Endothelial cell of umbilical vein (primary cell): ENCODE results near the gene SAYSD1. TPM values are rescaled to one million over a fixed set of nuclear protein-coding genes. Genes with fewer than 3 reads are reported as not detected.

ENCODE experiments used
- BruUV-seq: library from RNA; stranded (reverse); fragments of 400-500 nt; replicated peaks from 2 replicates; lab custom pipeline; 2021; lab: Mats Ljungman, UMichigan
- CTCF ChIA-PET: fragments of 300-600, 350-600 bp; sonication (Branson Sonifier 250); formaldehyde crosslinking; loops from one replicate; lab custom pipeline; 2021; ENCODE audit warnings: antibody characterized with exemption, inconsistent platforms; lab: Charles Lee
- POLR2A ChIA-PET: fragments of 300-600, 350-600 bp; sonication (Branson Sonifier 250); formaldehyde crosslinking; loops from one replicate; lab custom pipeline; 2021; ENCODE audit warnings: antibody characterized with exemption, inconsistent platforms; lab: Charles Lee
- DNase-seq: peaks from one replicate; pipeline ENCODE4 v3.0.0-alpha.2; 2011; ENCODE audit warnings: low read depth, low spot score
- FAIRE-seq: peaks from 2 replicates; lab custom pipeline; 2011; peaks lifted over from hg19 to GRCh38; lab: Jason Lieb, UNC
- H2AFZ ChIP-seq: 2 replicates; pipeline ENCODE4 v1.6.0; 2012; ENCODE audit warnings: low read depth, low read length, control low read depth, inconsistent platforms
- H3K27ac ChIP-seq: 2 replicates; pipeline ENCODE4 v1.5.1; 2011; ENCODE audit warnings: low read depth, mild to moderate bottlenecking, control low read depth, low read length, moderate library complexity; ENCODE audit not compliant: insufficient read depth
- H3K27me3 ChIP-seq, 2 experiments: 2 replicates each; pipeline versions ENCODE4 v1.6.0 to v1.6.1; 2011; ENCODE audit warnings: low read length in 2 of 2, mixed read lengths in 1 of 2; ENCODE audit not compliant: control insufficient read depth in 2 of 2, insufficient read depth in 2 of 2
- H3K36me3 ChIP-seq, 2 experiments: 2 replicates in 1 of 2; 3 replicates in 1 of 2; pipeline ENCODE4 v1.5.1; 2011; ENCODE audit warnings: low read length in 2 of 2, mild to moderate bottlenecking in 1 of 2, moderate library complexity in 1 of 2; ENCODE audit not compliant: control insufficient read depth in 2 of 2, insufficient read depth in 2 of 2; ENCODE audit errors: extremely low read depth in 1 of 2
- H3K4me1 ChIP-seq: 3 replicates; pipeline ENCODE4 v1.5.1; 2011; ENCODE audit warnings: mild to moderate bottlenecking, low read length; ENCODE audit not compliant: control insufficient read depth, insufficient read depth; ENCODE audit errors: extremely low read depth
- H3K4me2 ChIP-seq: 2 replicates; pipeline ENCODE4 v1.6.1; 2011; ENCODE audit warnings: low read length, control low read depth, mixed read lengths; ENCODE audit not compliant: insufficient read depth
- H3K4me3 ChIP-seq, 3 experiments: fragments of 200-600 bp in 1 of 3; sonication (generic), shearing (Covaris generic) in 1 of 3; replicated peaks in 1 of 3; 2 replicates each; pipeline ENCODE4 v1.5.1; 2011 to 2016; ENCODE audit warnings: control low read depth in 3 of 3, low read length in 3 of 3, mild to moderate bottlenecking in 2 of 3, inconsistent platforms in 1 of 3, low read depth in 1 of 3, moderate library complexity in 1 of 3; ENCODE audit not compliant: insufficient read depth in 1 of 3
- H3K79me2 ChIP-seq: 2 replicates; pipeline ENCODE4 v1.6.0; 2012; ENCODE audit warnings: low read length, inconsistent platforms; ENCODE audit not compliant: control insufficient read depth, insufficient read depth
- H3K9ac ChIP-seq: replicated peaks from 2 replicates; pipeline ENCODE3; 2011; ENCODE audit warnings: low read length, control low read depth; ENCODE audit not compliant: insufficient read depth; ENCODE audit errors: extremely low read depth
- H3K9me1 ChIP-seq: replicated peaks from 3 replicates; pipeline ENCODE4 v1.6.0; 2011; ENCODE audit warnings: mild to moderate bottlenecking, low read length; ENCODE audit not compliant: control insufficient read depth, insufficient read depth; ENCODE audit errors: extremely low read depth
- H3K9me3 ChIP-seq: replicated peaks from 2 replicates; pipeline ENCODE4 v1.5.1; 2012; ENCODE audit warnings: low read length, inconsistent platforms; ENCODE audit not compliant: control insufficient read depth, insufficient read depth
- H4K20me1 ChIP-seq: replicated peaks from 2 replicates; pipeline ENCODE3; 2011; ENCODE audit warnings: mild to moderate bottlenecking, low read length; ENCODE audit not compliant: control insufficient read depth, insufficient read depth; ENCODE audit errors: extremely low read depth
- EZH2 ChIP-seq: IDR thresholded peaks from 2 replicates; pipeline ENCODE4 v1.6.1; 2012; ENCODE audit warnings: borderline replicate concordance, low read depth, mild to moderate bottlenecking, moderate library complexity, low read length, inconsistent platforms; ENCODE audit not compliant: severe bottlenecking
- FOS ChIP-seq: IDR thresholded peaks from 2 replicates; pipeline ENCODE4 v1.6.1; 2011; ENCODE audit warnings: mild to moderate bottlenecking, low read length, moderate library complexity, borderline replicate concordance; ENCODE audit not compliant: insufficient read depth
- GATA2 ChIP-seq: IDR thresholded peaks from 2 replicates; pipeline ENCODE4 v1.7.0; 2011; ENCODE audit warnings: low read depth, mild to moderate bottlenecking, moderate library complexity, mixed read lengths, low read length; ENCODE audit not compliant: insufficient read length, insufficient read depth
- JUN ChIP-seq: IDR thresholded peaks from 2 replicates; pipeline ENCODE4 v1.6.1; 2011; ENCODE audit warnings: borderline replicate concordance, low read depth; ENCODE audit not compliant: insufficient read length, insufficient read depth
- MYC ChIP-seq: IDR thresholded peaks from one replicate; pipeline ENCODE4 v1.6.1; 2011; ENCODE audit warnings: mild to moderate bottlenecking, low read depth, low read length
- POLR2A ChIP-seq: IDR thresholded peaks from 2 replicates; pipeline ENCODE4 v1.6.1; 2012; ENCODE audit warnings: low read depth, mild to moderate bottlenecking, control low read depth, low read length
- POLR2AphosphoS5 ChIP-seq: IDR thresholded peaks from 2 replicates; pipeline ENCODE4 v1.6.1; 2012; ENCODE audit warnings: low read depth, mild to moderate bottlenecking, control low read depth, low read length, moderate library complexity; ENCODE audit not compliant: insufficient read depth
- dilution Hi-C: fragments of 300-500 bp; cut with MboI; formaldehyde crosslinking; loops from one replicate; pipeline ENCODE4 v1.15.0; 2019; ENCODE audit warnings: low sequenced_read_pairs; ENCODE audit not compliant: extremely low pct_ligation_motif_present
- intact Hi-C: fragments of 100-400 bp; cut with micrococcal nuclease; formaldehyde crosslinking; loops from one replicate; pipeline ENCODE4 v1.10.0; 2022
- polyA plus RNA-seq, 4 experiments: library from polyadenylated mRNA; depleted of rRNA in 3 of 4; stranded (reverse) in 3 of 4; unstranded in 1 of 4; fragments of >200 nt; gene quantifications; 2 replicates each; pipeline versions ENCODE4 v1.2.1 to v1.2.3, GENCODE V29; 2011 to 2012; ENCODE audit warnings: missing spikeins in 1 of 4
- total RNA-seq: library from RNA; stranded (reverse); gene quantifications from 2 replicates; pipeline ENCODE4 v1.2.3, GENCODE V29; 2021
- TF ChIP-seq, protein P1 (sequence below), 2 donors: IDR thresholded peaks; 1 replicate in 1 of 2; 2 replicates in 1 of 2; pipeline ENCODE4 v1.5.1; 2011; ENCODE audit warnings: low read length in 2 of 2, mild to moderate bottlenecking in 2 of 2, moderate library complexity in 2 of 2, control low read depth in 1 of 2, inconsistent platforms in 1 of 2, low read depth in 1 of 2; ENCODE audit not compliant: insufficient read depth in 1 of 2; ENCODE audit errors: extremely low read depth in 1 of 2
- TF ChIP-seq, protein P2 (sequence below): IDR thresholded peaks from 2 replicates; pipeline ENCODE4 v1.6.1; 2011; ENCODE audit not compliant: insufficient read depth, insufficient read length

SAYSD1 gene
- total and polyA plus RNA-seq, 2 donors (not counting 3 experiments of a cell fraction or from before 2014, with no cell fraction given) = 9.0 to 9.7 TPM

DNA sequence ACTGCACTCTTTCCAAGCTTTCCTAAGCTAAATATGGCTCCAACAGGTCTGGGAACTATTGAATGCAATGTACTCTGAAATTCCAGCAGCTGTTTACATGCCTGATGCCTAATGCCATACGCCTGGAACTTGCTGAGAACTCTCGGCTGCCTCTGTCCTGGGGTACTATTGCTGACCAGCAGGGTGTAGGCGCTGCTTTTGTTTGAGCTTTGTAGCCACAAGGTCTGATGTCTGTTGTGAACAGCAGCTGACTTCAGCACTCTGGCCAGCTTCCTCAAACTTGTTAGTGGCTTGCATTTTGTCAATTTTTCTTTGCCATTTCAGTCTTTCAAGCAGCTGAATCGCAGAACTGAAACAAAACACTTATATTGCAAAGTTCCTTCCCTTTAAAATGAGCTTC lies 26.7 kb downstream of the SAYSD1 start:
- ChIA-PET POLR2A (no interaction called here), CTCF (interaction anchor here (0.5 to 2.1 kb wide), 11 partner anchors 11 to 223 kb away, joined by 3 to 28 read pairs (median 3); no protein-coding TSS in a partner anchor)
- intact Hi-C loops = loop anchor here (2.0 kb wide), 2 partner anchors 26 to 214 kb away; partner anchors contain the start of gene SAYSD1
- Histone ChIP-seq H4K20me1 (no peaks in the 10 kb centered on the region), H3K4me3 (no peak overlapping the region), H3K4me2 (no peak overlapping the region), H3K9me3 (no peaks in the 10 kb centered on the region), H3K79me2 (no peaks in the 10 kb centered on the region), H3K36me3 (no peaks in the 10 kb centered on the region), H2AFZ (no peak overlapping the region), H3K27ac (no peak overlapping the region), H3K9ac (no peak overlapping the region), H3K27me3 (peaks cover 17 to 29% of the 10 kb centered on the region in 2 experiments), H3K4me1 (peaks cover 6% of the 10 kb centered on the region), H3K9me1 (no peaks in the 10 kb centered on the region)
- dilution Hi-C loops = no loop called here
- no TSS peak for BruUV-seq
- no peak for FAIRE-seq
- TF ChIP-seq, protein P1, sequence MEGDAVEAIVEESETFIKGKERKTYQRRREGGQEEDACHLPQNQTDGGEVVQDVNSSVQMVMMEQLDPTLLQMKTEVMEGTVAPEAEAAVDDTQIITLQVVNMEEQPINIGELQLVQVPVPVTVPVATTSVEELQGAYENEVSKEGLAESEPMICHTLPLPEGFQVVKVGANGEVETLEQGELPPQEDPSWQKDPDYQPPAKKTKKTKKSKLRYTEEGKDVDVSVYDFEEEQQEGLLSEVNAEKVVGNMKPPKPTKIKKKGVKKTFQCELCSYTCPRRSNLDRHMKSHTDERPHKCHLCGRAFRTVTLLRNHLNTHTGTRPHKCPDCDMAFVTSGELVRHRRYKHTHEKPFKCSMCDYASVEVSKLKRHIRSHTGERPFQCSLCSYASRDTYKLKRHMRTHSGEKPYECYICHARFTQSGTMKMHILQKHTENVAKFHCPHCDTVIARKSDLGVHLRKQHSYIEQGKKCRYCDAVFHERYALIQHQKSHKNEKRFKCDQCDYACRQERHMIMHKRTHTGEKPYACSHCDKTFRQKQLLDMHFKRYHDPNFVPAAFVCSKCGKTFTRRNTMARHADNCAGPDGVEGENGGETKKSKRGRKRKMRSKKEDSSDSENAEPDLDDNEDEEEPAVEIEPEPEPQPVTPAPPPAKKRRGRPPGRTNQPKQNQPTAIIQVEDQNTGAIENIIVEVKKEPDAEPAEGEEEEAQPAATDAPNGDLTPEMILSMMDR (IDR thresholded peaks at IDR 0.05; ENCODE audit: extremely low read depth in 1 of 2, insufficient read depth in 1 of 2, low read depth in 1 of 2, low read length in 2 of 2) = peak in 1 of 2 donors; percentile 31
- TF ChIP-seq, protein P2, sequence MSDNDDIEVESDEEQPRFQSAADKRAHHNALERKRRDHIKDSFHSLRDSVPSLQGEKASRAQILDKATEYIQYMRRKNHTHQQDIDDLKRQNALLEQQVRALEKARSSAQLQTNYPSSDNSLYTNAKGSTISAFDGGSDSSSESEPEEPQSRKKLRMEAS = no peak
- DNase-seq = peak; percentile 37

DNA sequence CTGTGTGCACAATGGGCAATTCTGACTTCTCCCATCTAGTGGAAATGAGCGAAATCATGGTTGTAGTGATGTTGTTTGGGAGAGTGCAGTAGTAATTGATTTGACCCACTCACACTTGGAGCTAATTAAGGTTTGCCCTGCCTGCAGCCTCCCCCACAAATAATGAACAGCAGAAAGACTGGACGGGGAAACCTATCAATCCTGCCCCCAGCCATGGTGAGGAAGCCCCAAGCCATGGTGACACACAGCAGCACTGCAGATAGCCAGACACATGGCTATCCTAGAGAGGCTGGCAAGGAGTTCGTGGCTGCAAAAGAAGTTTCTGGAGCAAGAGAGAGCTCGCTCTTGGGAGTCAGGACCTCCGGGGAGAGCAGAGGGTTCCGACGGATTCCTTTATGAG lies 27.8 kb downstream of the SAYSD1 start:
- H3K4me1 ChIP-seq = peaks cover 6% of the 10 kb centered on the region
- intact Hi-C loops = no loop called here
- no peak overlapping the region for H3K27ac ChIP-seq
- ChIA-PET POLR2A (no interaction called here), CTCF (interaction anchor here (0.6 to 2.1 kb wide), 3 partner anchors 9 to 216 kb away, joined by 3 to 28 read pairs (median 3); no protein-coding TSS in a partner anchor)
- H4K20me1 ChIP-seq = no peaks in the 10 kb centered on the region
- no peaks in the 10 kb centered on the region for H3K79me2 ChIP-seq
- H3K4me3 ChIP-seq = no peak overlapping the region
- no peak overlapping the region for H3K4me2 ChIP-seq
- H2AFZ ChIP-seq = no peak overlapping the region
- FAIRE-seq (no peak), DNase-seq (no peak)
- dilution Hi-C loops = no loop called here
- BruUV-seq = no TSS peak
- H3K27me3 ChIP-seq = peaks cover 13 to 23% of the 10 kb centered on the region in 2 experiments
- no peaks in the 10 kb centered on the region for H3K9me1 ChIP-seq
- no peak overlapping the region for H3K9ac ChIP-seq
- TF ChIP-seq EZH2 (no peak), JUN (no peak), MYC (no peak), GATA2 (no peak), POLR2A (no peak), POLR2AphosphoS5 (no peak), FOS (no peak)
- TF ChIP-seq, protein P1 (IDR thresholded peaks at IDR 0.05; ENCODE audit: extremely low read depth in 1 of 2, insufficient read depth in 1 of 2, low read depth in 1 of 2, low read length in 2 of 2) = no peak
- TF ChIP-seq, protein P2 = no peak
- no peaks in the 10 kb centered on the region for H3K9me3 ChIP-seq
- no peaks in the 10 kb centered on the region for H3K36me3 ChIP-seq
